ENCODE data around the gene SIRT2. TPM values are rescaled to one million over a fixed set of nuclear protein-coding genes. Genes with fewer than 3 reads are reported as not detected.

The SIRT2 gene
- total RNA-seq, 2 experiments from 2014 or later: 25.5 to 32.1 TPM

GRCh38 chr19:38853214-38853613, 46.2 kb downstream of the SIRT2 start:
- H3K9me3 ChIP-seq (ENCODE audit: low read length): no peaks in the 10 kb centered on the region
- H3K36me3 ChIP-seq (ENCODE audit: insufficient read depth, low read length): peaks cover 9% of the 10 kb centered on the region
- DNase-seq (ENCODE audit: low spot score): no peak
- H3K4me2 ChIP-seq (ENCODE audit: low read length): peak overlapping the region; percentile 87
- CTCF ChIA-PET (ENCODE audit: unreplicated experiment): no interaction called here
- intact Hi-C loops (cut with micrococcal nuclease; ENCODE audit: unreplicated experiment): loop anchor here (5.0 to 10.0 kb wide), 3 partner anchors 34 to 876 kb away; partner anchors contain the start of gene ZFP36
- TF ChIP-seq, protein P1, sequence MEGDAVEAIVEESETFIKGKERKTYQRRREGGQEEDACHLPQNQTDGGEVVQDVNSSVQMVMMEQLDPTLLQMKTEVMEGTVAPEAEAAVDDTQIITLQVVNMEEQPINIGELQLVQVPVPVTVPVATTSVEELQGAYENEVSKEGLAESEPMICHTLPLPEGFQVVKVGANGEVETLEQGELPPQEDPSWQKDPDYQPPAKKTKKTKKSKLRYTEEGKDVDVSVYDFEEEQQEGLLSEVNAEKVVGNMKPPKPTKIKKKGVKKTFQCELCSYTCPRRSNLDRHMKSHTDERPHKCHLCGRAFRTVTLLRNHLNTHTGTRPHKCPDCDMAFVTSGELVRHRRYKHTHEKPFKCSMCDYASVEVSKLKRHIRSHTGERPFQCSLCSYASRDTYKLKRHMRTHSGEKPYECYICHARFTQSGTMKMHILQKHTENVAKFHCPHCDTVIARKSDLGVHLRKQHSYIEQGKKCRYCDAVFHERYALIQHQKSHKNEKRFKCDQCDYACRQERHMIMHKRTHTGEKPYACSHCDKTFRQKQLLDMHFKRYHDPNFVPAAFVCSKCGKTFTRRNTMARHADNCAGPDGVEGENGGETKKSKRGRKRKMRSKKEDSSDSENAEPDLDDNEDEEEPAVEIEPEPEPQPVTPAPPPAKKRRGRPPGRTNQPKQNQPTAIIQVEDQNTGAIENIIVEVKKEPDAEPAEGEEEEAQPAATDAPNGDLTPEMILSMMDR (conservative IDR thresholded peaks at IDR 0.05; ENCODE audit: low read length): no peak
- TF ChIP-seq EZH2phosphoT487 (IDR thresholded peaks at IDR 0.05; ENCODE audit: borderline replicate concordance, low read depth, low read length): no peak
- peak overlapping the region; percentile 43; the same call in 1 of the 2 replicates for H2AFZ ChIP-seq (ENCODE audit: low read length)
- peaks cover 37% of the 10 kb centered on the region for H3K4me1 ChIP-seq (ENCODE audit: insufficient read depth, low read length, poor library complexity, severe bottlenecking)
- POLR2A ChIA-PET: interaction anchor here (0.9 to 1.6 kb wide), 4 partner anchors 9 to 24 kb away, joined by 4 to 21 read pairs (median 6); no protein-coding TSS in a partner anchor
- H4K20me1 ChIP-seq (ENCODE audit: insufficient read depth, low read length): peaks cover 8% of the 10 kb centered on the region
- no peaks in the 10 kb centered on the region for H3K9me2 ChIP-seq (ENCODE audit: insufficient read depth, low read length)
- peak overlapping the region; percentile 83 for H3K27ac ChIP-seq (ENCODE audit: low read depth, low read length, poor library complexity, severe bottlenecking)
- H3K4me3 ChIP-seq (ENCODE audit: low read depth, low read length, poor library complexity, severe bottlenecking): peak overlapping the region; percentile 78
- no TSS peak for BruUV-seq (replicated peaks)
- peaks cover 15% of the 10 kb centered on the region for H3K79me2 ChIP-seq (ENCODE audit: insufficient read depth, low read depth, low read length)

DNA sequence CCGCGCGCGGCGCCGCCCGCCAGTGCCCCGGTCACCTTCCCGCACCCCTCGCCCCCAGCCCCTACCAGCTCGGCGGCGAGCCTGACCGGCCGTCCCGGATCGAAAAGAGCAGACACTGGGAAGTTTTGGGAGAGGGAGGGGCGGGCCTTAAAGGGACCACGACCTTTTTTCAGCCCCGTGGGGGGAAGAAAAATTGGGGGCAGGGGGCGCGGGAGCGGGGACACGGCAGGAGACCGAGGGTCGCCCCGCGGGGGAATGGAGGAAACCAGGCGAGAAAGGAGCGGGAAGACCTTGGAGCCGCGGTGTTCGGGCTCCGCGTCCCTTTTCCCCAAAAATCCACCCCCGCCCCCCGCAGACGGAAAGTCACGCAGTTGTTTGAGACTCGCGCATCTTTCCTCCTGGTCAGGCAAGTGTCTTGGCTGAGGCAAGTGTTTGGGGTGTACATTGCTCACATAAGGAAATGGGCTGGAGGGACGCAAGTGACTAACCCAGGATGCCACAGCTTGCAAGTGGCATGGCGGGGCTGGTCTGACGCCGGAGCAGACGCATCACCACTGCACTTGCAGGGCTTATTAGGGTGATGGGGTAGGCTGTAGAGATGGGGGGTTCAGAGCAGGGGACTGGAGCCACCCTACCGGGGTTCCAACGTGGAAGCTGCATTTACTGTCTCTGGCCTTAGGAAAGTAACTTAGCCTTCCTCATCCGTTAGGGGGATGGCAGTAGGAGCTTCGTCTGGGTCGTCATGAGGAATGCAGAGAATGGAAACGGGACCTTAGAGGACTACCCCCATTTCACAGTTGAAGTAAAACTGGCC, 47.0 kb downstream of the SIRT2 start:
- TSS peak; percentile 47 for BruUV-seq (replicated peaks)
- peaks cover 17% of the 10 kb centered on the region for H3K36me3 ChIP-seq (ENCODE audit: insufficient read depth, low read length)
- no peaks in the 10 kb centered on the region for H3K9me2 ChIP-seq (ENCODE audit: insufficient read depth, low read length)
- peak overlapping the region; percentile 78 for H3K4me3 ChIP-seq (ENCODE audit: low read depth, low read length, poor library complexity, severe bottlenecking)
- H3K9me3 ChIP-seq (ENCODE audit: low read length): no peaks in the 10 kb centered on the region
- H3K4me1 ChIP-seq (ENCODE audit: insufficient read depth, low read length, poor library complexity, severe bottlenecking): peaks cover 37% of the 10 kb centered on the region
- peak overlapping the region; percentile 87 for H3K4me2 ChIP-seq (ENCODE audit: low read length)
- CTCF ChIA-PET (ENCODE audit: unreplicated experiment): no interaction called here
- H2AFZ ChIP-seq (ENCODE audit: low read length): peak overlapping the region; percentile 43
- H3K79me2 ChIP-seq (ENCODE audit: insufficient read depth, low read depth, low read length): peaks cover 23% of the 10 kb centered on the region
- TF ChIP-seq EZH2phosphoT487 (IDR thresholded peaks at IDR 0.05; ENCODE audit: borderline replicate concordance, low read depth, low read length): no peak
- TF ChIP-seq, protein P1 (conservative IDR thresholded peaks at IDR 0.05; ENCODE audit: low read length): no peak
- POLR2A ChIA-PET: interaction anchor here (0.6 to 1.6 kb wide), 7 partner anchors 10 to 817 kb away, joined by 3 to 21 read pairs (median 4); partner anchors contain the start of gene RINL
- DNase-seq (ENCODE audit: low spot score): peak; percentile 80
- intact Hi-C loops (cut with micrococcal nuclease; ENCODE audit: unreplicated experiment): loop anchor here (1.0 to 10.0 kb wide), 4 partner anchors 17 to 875 kb away; partner anchors contain the start of gene ZFP36
- peaks cover 14% of the 10 kb centered on the region for H4K20me1 ChIP-seq (ENCODE audit: insufficient read depth, low read length)
- H3K27ac ChIP-seq (ENCODE audit: low read depth, low read length, poor library complexity, severe bottlenecking): peak overlapping the region; percentile 83
